ENCODE data around the gene PAX5.

DNA sequence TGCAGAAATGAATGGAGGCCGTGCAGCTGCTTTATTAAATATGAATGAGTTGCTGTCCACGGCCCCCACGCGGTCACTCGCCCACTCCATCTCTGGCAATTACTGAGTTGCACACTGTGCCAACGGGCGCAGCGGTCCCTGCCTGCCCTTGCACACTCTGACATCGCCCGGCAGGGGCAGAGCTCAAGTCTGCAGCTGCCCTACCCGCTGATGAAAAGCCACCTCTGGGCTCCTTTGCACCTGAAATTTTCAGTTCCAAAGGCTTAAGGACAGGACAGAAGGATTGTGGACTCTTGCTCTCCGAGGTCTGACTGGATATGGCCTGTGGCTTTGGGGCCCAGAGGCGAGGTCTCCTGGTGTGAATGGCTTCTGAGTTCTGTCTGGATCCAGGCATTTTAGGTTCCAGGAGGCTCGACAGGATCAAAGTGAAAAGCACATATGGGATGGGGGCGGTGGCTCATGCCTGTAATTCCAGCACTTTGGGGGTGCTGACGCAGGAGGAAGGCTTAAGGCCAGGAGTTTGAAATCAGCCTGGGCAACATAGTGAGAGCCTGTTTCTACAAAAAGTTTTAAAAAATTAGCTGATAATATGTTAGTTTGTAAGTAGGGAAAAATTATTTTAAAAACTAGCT lies 201.8 kb downstream of the PAX5 start:
- TF ChIP-seq EZH2phosphoT487 (IDR thresholded peaks at IDR 0.05; ENCODE audit: borderline replicate concordance, low read length), result no peak
- TF ChIP-seq, protein P1, sequence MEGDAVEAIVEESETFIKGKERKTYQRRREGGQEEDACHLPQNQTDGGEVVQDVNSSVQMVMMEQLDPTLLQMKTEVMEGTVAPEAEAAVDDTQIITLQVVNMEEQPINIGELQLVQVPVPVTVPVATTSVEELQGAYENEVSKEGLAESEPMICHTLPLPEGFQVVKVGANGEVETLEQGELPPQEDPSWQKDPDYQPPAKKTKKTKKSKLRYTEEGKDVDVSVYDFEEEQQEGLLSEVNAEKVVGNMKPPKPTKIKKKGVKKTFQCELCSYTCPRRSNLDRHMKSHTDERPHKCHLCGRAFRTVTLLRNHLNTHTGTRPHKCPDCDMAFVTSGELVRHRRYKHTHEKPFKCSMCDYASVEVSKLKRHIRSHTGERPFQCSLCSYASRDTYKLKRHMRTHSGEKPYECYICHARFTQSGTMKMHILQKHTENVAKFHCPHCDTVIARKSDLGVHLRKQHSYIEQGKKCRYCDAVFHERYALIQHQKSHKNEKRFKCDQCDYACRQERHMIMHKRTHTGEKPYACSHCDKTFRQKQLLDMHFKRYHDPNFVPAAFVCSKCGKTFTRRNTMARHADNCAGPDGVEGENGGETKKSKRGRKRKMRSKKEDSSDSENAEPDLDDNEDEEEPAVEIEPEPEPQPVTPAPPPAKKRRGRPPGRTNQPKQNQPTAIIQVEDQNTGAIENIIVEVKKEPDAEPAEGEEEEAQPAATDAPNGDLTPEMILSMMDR (IDR thresholded peaks at IDR 0.05; ENCODE audit: low read depth, low read length, poor library complexity, severe bottlenecking), result no peak

All from DOHH2 (cell line).